ENCODE data around the gene DHX9. TPM values are rescaled to one million over a fixed set of nuclear protein-coding genes. Genes with fewer than 3 reads are reported as not detected.

Gene DHX9
- total RNA-seq, 4 donors from 2014 or later = 49.6 to 105 (median 87.5) TPM

DNA sequence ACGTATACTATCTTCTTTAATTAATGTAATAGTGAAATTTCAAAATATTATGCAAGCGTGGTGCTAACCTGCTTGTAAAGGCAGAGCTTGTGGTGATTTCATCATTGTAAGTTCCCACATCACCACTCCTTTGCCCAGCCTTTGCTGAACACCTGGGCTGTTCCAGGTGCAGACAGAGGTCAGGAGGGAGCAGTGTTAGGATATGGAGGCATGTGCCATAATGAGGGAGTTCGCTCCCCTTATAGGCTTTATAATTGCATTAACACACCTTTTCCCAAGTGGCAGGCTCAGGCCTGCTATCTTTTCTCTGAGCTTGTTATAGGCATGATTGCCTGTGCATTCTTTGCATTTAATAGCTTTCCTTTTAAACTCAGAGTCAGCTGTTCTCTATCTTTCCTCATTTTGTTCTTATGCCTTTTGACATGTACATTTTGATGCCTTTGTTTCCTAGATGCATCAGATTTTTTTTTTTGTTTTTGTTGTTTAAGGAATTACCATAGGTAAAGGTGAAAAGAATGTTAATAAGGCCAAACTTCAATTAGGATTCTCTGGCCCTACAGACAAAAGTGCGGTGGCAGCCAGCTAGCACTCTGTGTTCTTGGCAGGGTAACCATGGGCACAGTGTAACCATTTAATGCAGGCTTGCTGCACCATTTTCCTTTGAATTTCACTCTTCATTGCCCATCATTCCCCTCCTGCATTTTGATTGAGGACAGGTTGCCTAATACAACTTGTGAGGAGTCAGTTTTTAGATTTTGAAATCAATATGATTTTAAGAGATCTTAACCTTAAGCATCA is 36.9 kb upstream of the DHX9 start:
- peak in 1 of 2 donors; percentile 43 for DNase-seq (ENCODE audit: low spot score in 2 of 2)
- 50 to 57% methylated on average over 4 of the region's 4 CpGs for WGBS, 2 donors

DNA sequence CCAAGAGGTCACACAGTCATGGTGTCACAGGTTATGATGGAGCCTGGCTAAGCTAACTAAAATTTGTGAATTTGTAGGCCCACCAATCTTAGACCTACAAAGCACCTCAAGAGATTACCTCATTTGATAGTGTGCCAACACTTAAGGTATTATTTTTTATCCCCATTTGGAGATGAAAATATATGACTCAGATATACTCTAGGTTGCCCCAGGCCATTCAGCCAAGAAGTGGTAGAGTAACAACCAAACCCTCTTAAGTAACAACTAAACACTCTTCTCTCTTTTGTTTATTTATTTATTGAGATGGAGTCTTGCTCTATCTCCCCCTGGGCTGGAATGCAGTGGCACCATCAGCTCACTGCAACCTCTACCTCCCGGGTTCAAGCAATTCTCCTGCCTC is 35.3 kb upstream of the DHX9 start:
- 62 to 85% methylated on average over 1 of the region's 1 CpG for WGBS, 2 donors
- no peak overlapping the region for H3K4me3 ChIP-seq (ENCODE audit: low read depth, poor library complexity, severe bottlenecking)
- intact Hi-C loops (cut with DNase I; ENCODE audit: low total_unique reads) = no loop called here
- no peak for TF ChIP-seq POLR2A (IDR thresholded peaks at IDR 0.05)
- TF ChIP-seq CTCF (IDR thresholded peaks at IDR 0.05) = no peak
- no peak for DNase-seq (ENCODE audit: low spot score in 2 of 2)

More for the DNA sequence above, 36.9 kb upstream of the DHX9 start:
- intact Hi-C loops (cut with DNase I; ENCODE audit: low total_unique reads) = no loop called here
- H3K4me3 ChIP-seq (ENCODE audit: low read depth, poor library complexity, severe bottlenecking) = no peak overlapping the region
- TF ChIP-seq CTCF (IDR thresholded peaks at IDR 0.05) (no peak), POLR2A (IDR thresholded peaks at IDR 0.05) (no peak)

- WGBS, 2 donors = 79 to 85% methylated on average over 11 of the region's 11 CpGs
- no peak overlapping the region for H3K4me3 ChIP-seq (ENCODE audit: low read depth, poor library complexity, severe bottlenecking)
- no peak for TF ChIP-seq CTCF (IDR thresholded peaks at IDR 0.05)
- no peak for TF ChIP-seq POLR2A (IDR thresholded peaks at IDR 0.05)
- no peak for DNase-seq (ENCODE audit: low spot score in 2 of 2)
- intact Hi-C loops (cut with DNase I; ENCODE audit: low total_unique reads) = no loop called here
These were observed 33.0 kb upstream of the DHX9 start for GRCh38 chr1:182806015-182806678.

- H3K4me3 ChIP-seq (ENCODE audit: low read depth, poor library complexity, severe bottlenecking) = no peak overlapping the region
- no peak for DNase-seq (ENCODE audit: low spot score in 2 of 2)
- WGBS, 2 donors = 92 to 94% methylated on average over 3 of the region's 3 CpGs
- TF ChIP-seq CTCF (IDR thresholded peaks at IDR 0.05) (no peak), POLR2A (IDR thresholded peaks at IDR 0.05) (no peak)
- intact Hi-C loops (cut with DNase I; ENCODE audit: low total_unique reads) = no loop called here
These were observed 31.2 kb upstream of the DHX9 start for GRCh38 chr1:182807907-182808306.

DNA sequence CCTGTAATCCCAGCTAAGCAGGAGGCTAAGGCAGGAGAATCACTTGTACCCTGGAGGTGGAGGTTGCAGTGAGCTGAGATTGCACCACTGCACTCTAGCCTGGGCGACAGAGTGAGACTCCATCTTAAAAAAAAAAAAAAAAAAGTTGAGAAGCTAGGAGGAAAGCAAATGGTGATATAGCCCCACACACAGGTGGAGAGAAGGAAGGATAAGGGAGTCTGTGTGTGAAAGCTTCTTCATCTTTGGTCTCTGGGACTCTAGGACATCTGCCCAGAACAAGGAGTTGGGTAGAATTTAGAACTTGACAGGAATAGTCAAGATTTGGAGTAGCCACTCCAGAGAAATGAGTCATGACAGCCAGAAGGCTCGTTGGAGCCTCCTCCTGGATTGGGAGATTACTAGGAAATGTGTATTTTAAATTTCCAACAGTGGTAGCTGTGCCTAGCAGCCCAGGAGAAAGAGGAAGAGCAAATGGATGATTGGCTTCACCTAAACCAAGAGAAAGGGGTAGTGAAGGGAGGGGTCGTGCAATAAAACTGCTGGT is 29.7 kb upstream of the DHX9 start:
- 56 to 71% methylated on average over 3 of the region's 3 CpGs for WGBS, 2 donors
- TF ChIP-seq POLR2A (IDR thresholded peaks at IDR 0.05) = no peak
- TF ChIP-seq CTCF (IDR thresholded peaks at IDR 0.05) = no peak
- intact Hi-C loops (cut with DNase I; ENCODE audit: low total_unique reads) = no loop called here
- no peak for DNase-seq (ENCODE audit: low spot score in 2 of 2)
- no peak overlapping the region for H3K4me3 ChIP-seq (ENCODE audit: low read depth, poor library complexity, severe bottlenecking)

All from lower leg skin (tissue), 4 donors.